GM23248 (cell line): ENCODE data around the gene LRRC59. TPM values are rescaled to one million over a fixed set of nuclear protein-coding genes. Genes with fewer than 3 reads are reported as not detected.

Experiments
- DNase-seq: peaks from one replicate; pipeline ENCODE4 v3.0.0-alpha.2; 2015
- H2AFZ ChIP-seq: fragments of 200-600 bp; sonication (generic); 2 replicates; pipeline ENCODE4 v1.6.1; 2016; ENCODE audit warnings: antibody characterized with exemption
- H3F3A ChIP-seq: fragments of 200-600 bp; sonication (generic); 2 replicates; pipeline ENCODE4 v1.6.1; 2016; ENCODE audit warnings: mild to moderate bottlenecking, antibody characterized with exemption, mixed run types; ENCODE audit not compliant: insufficient read depth
- H3K27ac ChIP-seq: fragments of 200-600 bp; sonication (generic); 2 replicates; pipeline ENCODE4 v1.5.1; 2016; ENCODE audit warnings: mild to moderate bottlenecking
- H3K27me3 ChIP-seq: fragments of 200-600 bp; sonication (generic); replicated peaks from 2 replicates; pipeline ENCODE4 v1.6.1; 2016; ENCODE audit warnings: mild to moderate bottlenecking; ENCODE audit not compliant: insufficient read depth
- H3K36me3 ChIP-seq: fragments of 200-600 bp; sonication (generic); 2 replicates; pipeline ENCODE4 v1.6.1; 2016; ENCODE audit warnings: low read depth, mild to moderate bottlenecking
- H3K4me1 ChIP-seq: fragments of 200-600 bp; sonication (generic); 2 replicates; pipeline ENCODE4 v1.6.1; 2016; ENCODE audit warnings: mild to moderate bottlenecking; ENCODE audit not compliant: insufficient read depth
- H3K4me2 ChIP-seq: fragments of 200-600 bp; sonication (generic); one replicate; pipeline ENCODE4 v1.6.1; 2016; ENCODE audit warnings: mild to moderate bottlenecking; ENCODE audit not compliant: unreplicated experiment
- H3K4me3 ChIP-seq: fragments of 200-600 bp; sonication (generic); 2 replicates; pipeline ENCODE4 v1.5.1; 2016; ENCODE audit warnings: mild to moderate bottlenecking
- H3K79me2 ChIP-seq: fragments of 200-600 bp; sonication (generic); 2 replicates; pipeline ENCODE4 v1.6.1; 2016; ENCODE audit warnings: mild to moderate bottlenecking; ENCODE audit not compliant: insufficient read depth
- H3K9ac ChIP-seq: fragments of 200-600 bp; sonication (generic); 2 replicates; pipeline ENCODE4 v1.6.1; 2016; ENCODE audit warnings: mild to moderate bottlenecking
- H3K9me2 ChIP-seq: fragments of 200-600 bp; sonication (generic); 2 replicates; pipeline ENCODE4 v1.6.1; 2016; ENCODE audit warnings: mixed run types, mild to moderate bottlenecking, moderate library complexity; ENCODE audit not compliant: insufficient read depth
- H3K9me3 ChIP-seq: fragments of 200-600 bp; sonication (generic); one replicate; pipeline ENCODE4 v1.6.1; 2017; ENCODE audit warnings: low read depth
- H4K20me1 ChIP-seq: fragments of 200-600 bp; sonication (generic); 2 replicates; pipeline ENCODE4 v1.6.0; 2016; ENCODE audit not compliant: insufficient read depth
- EZH2 ChIP-seq: fragments of 200-600 bp; sonication (generic); IDR thresholded peaks from 2 replicates; pipeline ENCODE4 v1.6.1; 2018; ENCODE audit warnings: antibody characterized with exemption, mild to moderate bottlenecking; ENCODE audit not compliant: insufficient read depth, poor library complexity, severe bottlenecking
- EZH2phosphoT487 ChIP-seq: fragments of 200-600 bp; sonication (generic); IDR thresholded peaks from 2 replicates; pipeline ENCODE4 v1.6.1; 2018; ENCODE audit warnings: antibody characterized with exemption, moderate library complexity, mild to moderate bottlenecking, low read depth; ENCODE audit not compliant: insufficient read depth
- WGBS, 2 experiments: methylation state at CpG; one replicate each; pipeline ENCODE4 v1.1.6; 2015 to 2017; ENCODE audit warnings: low lambda C conversion rate in 2 of 2, low coverage in 1 of 2; ENCODE audit errors: missing lambda C conversion rate in 2 of 2; 5-methylcytosine and 5-hydroxymethylcytosine counted together
- in situ Hi-C: fragments of 300-500 bp; cut with MboI; formaldehyde crosslinking; loops from 2 replicates; pipeline ENCODE4 v1.15.0; 2020
- polyA plus RNA-seq: library from polyadenylated mRNA; unstranded; fragments of >200 nt; fragmentation: Nextera tagmentation; extraction: Ambion mirVana; gene quantifications from 2 replicates; pipeline ENCODE4 v1.2.1, GENCODE V29; 2016
- total RNA-seq: library from RNA; depleted of rRNA; stranded (reverse); fragments of >200 nt; shearing (Covaris generic); gene quantifications from 2 replicates; pipeline ENCODE4 v1.2.3, GENCODE V29; 2014

The LRRC59 gene
- total and polyA plus RNA-seq, 2 experiments from 2014 or later: 111 to 164 TPM

GRCh38 chr17:50355701-50356341 lies 41.5 kb downstream of the LRRC59 start:
- Histone ChIP-seq H3F3A (peaks cover 6% of the 10 kb centered on the region; the same call in 1 of the 2 replicates), H3K79me2 (peaks cover 2% of the 10 kb centered on the region; the same call in 1 of the 2 replicates), H3K4me3 (no peak overlapping the region), H3K36me3 (peaks cover 7% of the 10 kb centered on the region; the same call in 1 of the 2 replicates), H3K27me3 (no peaks in the 10 kb centered on the region), H3K27ac (no peak overlapping the region), H3K9me2 (no peaks in the 10 kb centered on the region), H4K20me1 (no peaks in the 10 kb centered on the region), H3K4me1 (no peaks in the 10 kb centered on the region), H3K9ac (no peak overlapping the region), H3K9me3 (no peaks in the 10 kb centered on the region), H3K4me2 (no peak overlapping the region), H2AFZ (no peak overlapping the region)
- WGBS, 2 experiments: 88% methylated on average over 20 of the region's 20 CpGs
- TF ChIP-seq EZH2phosphoT487: no peak
- TF ChIP-seq EZH2: no peak
- in situ Hi-C loops: no loop called here
- no peak for DNase-seq

GRCh38 chr17:50355336-50355700 lies 42.0 kb downstream of the LRRC59 start:
- no peak overlapping the region for H3K4me2 ChIP-seq
- H3K4me3 ChIP-seq: no peak overlapping the region
- in situ Hi-C loops: no loop called here
- WGBS, 2 experiments: 61 to 66% methylated on average over 4 of the region's 4 CpGs
- H3K9ac ChIP-seq: no peak overlapping the region
- H3K27ac ChIP-seq: no peak overlapping the region
- no peaks in the 10 kb centered on the region for H3K9me3 ChIP-seq
- TF ChIP-seq EZH2phosphoT487 (no peak), EZH2 (no peak)
- DNase-seq: no peak
- peaks cover 7% of the 10 kb centered on the region for H3K79me2 ChIP-seq
- no peaks in the 10 kb centered on the region for H4K20me1 ChIP-seq
- H3K27me3 ChIP-seq: no peaks in the 10 kb centered on the region
- peaks cover 6% of the 10 kb centered on the region; the same call in 1 of the 2 replicates for H3F3A ChIP-seq
- H3K4me1 ChIP-seq: no peaks in the 10 kb centered on the region
- no peak overlapping the region for H2AFZ ChIP-seq
- peaks cover 7% of the 10 kb centered on the region; the same call in 1 of the 2 replicates for H3K36me3 ChIP-seq
- H3K9me2 ChIP-seq: no peaks in the 10 kb centered on the region

GRCh38 chr17:50354776-50355175 lies 42.5 kb downstream of the LRRC59 start:
- Histone ChIP-seq H3K9ac (no peak overlapping the region), H3K79me2 (peaks cover 13% of the 10 kb centered on the region), H3K4me2 (no peak overlapping the region), H3K9me2 (no peaks in the 10 kb centered on the region), H2AFZ (no peak overlapping the region), H3K9me3 (no peaks in the 10 kb centered on the region), H3F3A (peaks cover 6% of the 10 kb centered on the region; the same call in 1 of the 2 replicates), H3K4me1 (no peaks in the 10 kb centered on the region), H3K36me3 (peaks cover 7% of the 10 kb centered on the region; the same call in 1 of the 2 replicates), H3K4me3 (no peak overlapping the region), H4K20me1 (no peaks in the 10 kb centered on the region), H3K27ac (no peak overlapping the region), H3K27me3 (no peaks in the 10 kb centered on the region)
- TF ChIP-seq EZH2 (no peak), EZH2phosphoT487 (no peak)
- DNase-seq: no peak
- WGBS, 2 experiments: 91 to 92% methylated on average over 13 of the region's 13 CpGs
- in situ Hi-C loops: no loop called here

- Histone ChIP-seq H3K27me3 (no peaks in the 10 kb centered on the region), H3K9me2 (no peaks in the 10 kb centered on the region), H3K4me1 (no peaks in the 10 kb centered on the region), H2AFZ (no peak overlapping the region), H4K20me1 (no peaks in the 10 kb centered on the region), H3K36me3 (peaks cover 7% of the 10 kb centered on the region; the same call in 1 of the 2 replicates), H3F3A (peaks cover 6% of the 10 kb centered on the region; the same call in 1 of the 2 replicates), H3K27ac (no peak overlapping the region), H3K79me2 (peaks cover 19% of the 10 kb centered on the region), H3K9ac (no peak overlapping the region), H3K4me3 (no peak overlapping the region), H3K4me2 (no peak overlapping the region), H3K9me3 (no peaks in the 10 kb centered on the region)
- no peak for TF ChIP-seq EZH2
- TF ChIP-seq EZH2phosphoT487: no peak
- no peak for DNase-seq
- in situ Hi-C loops: no loop called here
- 94% methylated on average over 15 of the region's 15 CpGs for WGBS, 2 experiments
Observed at GRCh38 chr17:50354198-50354597, 43.1 kb downstream of the LRRC59 start.
